Dermis microvascular lymphatic vessel endothelial cell (primary cell): ENCODE results near the gene ACOD1. TPM values are rescaled to one million over a fixed set of nuclear protein-coding genes. Genes with fewer than 3 reads are reported as not detected.
"Not testable (repeated sequence)": the region's sequence is repeated elsewhere in the genome, so short reads cannot be mapped to it uniquely, and the experiment has no call there.

Experiments
- DNase-seq, 2 donors: peaks; one replicate each; pipeline versions ENCODE4 v3.0.0 to v3.0.0-alpha.2; 2010; ENCODE audit warnings: low read depth in 2 of 2
- total RNA-seq: library from RNA; depleted of rRNA; stranded (reverse); fragments of >200 nt; gene quantifications from 2 replicates; pipeline ENCODE4 v1.2.1, GENCODE V29; 2014

Gene ACOD1
- total RNA-seq, 1 donor from 2014 or later = not detected

DNA sequence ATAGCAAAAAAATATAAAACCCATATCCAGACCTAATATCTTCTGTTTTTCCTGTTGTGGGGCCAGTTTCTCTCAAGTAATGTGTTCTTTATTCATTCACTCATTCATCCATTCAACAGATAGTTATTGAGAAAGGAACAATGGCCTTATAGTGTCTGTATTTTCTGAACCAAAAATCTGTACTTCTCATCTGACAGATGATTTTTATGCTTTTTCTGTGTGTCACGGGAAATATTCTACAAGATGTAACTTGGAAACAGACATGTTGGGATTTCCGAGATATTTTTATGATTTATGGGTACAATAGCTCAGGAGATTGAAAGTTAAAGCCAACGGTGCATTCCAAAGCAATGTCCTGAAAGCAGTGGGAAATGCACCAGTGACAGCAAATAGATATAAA is 5.7 kb downstream of the ACOD1 start:
- no peak for DNase-seq

DNA sequence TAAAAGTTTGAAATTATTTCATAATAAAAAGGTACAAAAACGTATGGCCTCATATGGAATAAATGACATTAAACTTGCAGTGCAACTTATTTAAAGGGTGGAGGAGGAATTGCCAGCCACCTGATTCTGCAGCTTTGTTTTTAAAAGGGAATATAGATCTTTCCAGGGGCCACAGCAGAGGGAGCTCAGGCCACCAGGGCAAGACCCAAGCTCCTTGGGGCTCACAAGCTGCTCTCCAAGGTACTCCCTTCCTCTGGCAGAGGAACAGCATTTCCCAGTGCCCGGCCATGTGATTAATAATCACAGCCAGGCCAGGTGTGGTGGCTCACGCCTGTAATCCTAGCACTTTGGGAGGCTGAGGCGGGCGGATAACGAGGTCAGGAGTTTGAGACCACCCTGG is 6.2 kb downstream of the ACOD1 start:
- DNase-seq = no peak

DNA sequence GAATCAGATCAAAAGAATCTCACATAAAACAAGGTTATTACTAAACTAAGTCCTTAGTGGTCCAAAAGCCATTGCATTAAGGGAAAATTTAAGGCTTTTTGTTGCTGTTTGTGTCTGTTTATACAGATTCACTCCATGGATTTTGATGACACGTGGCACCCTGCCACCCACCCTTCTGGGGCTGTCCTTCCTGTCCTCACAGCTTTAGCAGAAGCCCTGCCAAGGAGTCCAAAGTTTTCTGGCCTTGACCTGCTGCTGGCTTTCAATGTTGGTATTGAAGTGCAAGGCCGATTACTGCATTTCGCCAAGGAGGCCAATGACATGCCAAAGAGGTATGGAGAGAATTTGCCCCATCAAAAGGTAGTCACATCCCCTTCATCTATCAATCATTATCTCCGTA is 6.9 kb downstream of the ACOD1 start:
- no peak for DNase-seq

DNA sequence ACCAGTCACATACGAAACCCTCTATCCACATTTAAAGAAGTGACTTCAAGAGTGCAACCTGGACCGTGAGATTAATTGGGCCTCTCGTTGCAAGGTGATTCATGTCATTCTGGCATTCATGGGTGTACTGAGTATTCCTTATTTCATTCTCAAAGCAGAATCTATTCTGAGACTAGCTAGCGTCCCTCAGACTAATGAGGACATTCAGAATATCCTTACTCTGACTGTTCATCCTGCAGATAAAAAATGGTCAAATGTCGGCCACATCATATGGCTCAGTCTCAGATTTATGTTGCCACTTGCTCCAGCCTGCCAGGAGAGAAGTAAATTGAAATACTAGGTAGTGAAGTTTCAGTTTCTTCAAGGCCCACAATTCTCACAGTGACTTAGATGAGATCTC is 7.3 kb downstream of the ACOD1 start:
- DNase-seq = no peak

DNA sequence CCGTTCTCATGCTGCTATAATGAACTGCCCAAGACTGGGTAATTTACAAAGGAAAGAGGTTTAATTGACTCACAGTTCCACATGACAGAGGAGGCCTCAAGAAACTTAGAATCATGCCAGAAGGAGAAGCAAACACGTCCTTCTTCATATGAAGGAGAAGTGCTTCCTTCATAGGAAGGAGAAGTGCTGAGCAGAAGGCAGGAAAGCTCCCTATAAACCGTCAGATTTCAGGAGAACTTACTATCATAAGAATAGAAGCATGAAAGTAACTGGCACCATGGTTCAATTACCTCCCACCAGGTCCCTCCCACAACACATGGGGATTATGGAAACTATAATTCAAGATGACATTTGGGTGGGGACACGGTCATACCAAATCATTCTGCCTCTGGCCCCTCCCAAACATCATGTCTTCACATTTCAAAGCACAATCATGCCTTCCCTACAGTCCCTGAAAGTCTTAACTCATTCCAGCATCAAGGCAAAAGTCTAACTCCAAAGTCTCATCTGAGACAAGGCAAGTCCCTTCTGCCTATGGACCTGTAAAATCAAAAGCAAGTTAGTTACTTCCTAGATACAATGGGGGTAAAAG is 10.6 kb downstream of the ACOD1 start:
- DNase-seq = no peak

DNA sequence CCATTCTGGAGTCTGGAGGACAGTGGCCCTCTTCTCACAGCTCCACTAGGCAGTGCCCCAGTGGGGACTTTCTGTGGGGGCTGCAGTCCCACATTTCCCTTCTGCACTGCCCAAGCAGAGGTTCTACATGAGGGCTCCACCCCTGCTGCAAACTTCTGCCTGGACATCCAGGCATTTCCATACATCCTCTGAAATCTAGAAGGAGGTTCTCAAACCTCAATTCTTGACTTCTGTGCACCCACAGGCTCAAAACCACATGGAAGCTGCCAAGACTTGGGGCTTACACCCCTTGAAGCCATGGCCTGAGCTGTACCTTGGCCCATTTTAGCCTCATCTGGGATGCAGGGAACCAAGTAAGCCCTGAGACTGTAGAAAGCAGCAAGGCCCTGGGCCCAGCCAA is 11.4 kb downstream of the ACOD1 start:
- DNase-seq = not testable (repeated sequence)

DNA sequence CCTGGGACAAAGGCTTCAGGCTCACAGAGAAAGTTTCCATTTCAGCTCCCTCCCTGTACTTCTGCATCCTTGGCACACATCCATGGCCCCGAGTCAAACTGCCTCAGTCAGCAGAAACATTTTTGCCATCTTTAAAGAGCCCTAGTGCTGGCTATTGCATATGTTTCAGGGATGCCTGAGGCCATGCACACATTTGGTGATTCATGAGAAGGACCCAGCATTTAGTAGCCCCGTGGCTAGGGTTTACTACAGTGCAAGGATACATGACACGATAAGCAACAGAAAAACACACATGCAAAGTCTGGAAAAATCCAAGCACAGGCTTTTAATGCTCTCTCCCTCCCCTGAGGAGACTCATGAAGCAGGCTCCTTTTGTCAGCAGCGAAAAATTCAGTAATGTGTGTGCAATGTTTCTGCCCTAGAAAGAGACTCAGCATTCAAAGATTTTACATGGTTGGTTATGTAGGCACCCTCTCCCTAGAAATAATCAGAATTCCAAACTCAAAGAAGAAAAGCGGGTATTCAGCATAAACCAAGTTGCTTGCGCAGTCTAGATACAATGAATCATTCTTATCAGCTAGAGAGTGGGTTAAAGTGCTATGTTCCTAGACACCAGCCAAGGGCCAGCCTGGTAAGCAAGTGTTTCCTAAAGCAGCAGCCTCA is 17.6 kb downstream of the ACOD1 start:
- DNase-seq = peak; percentile 29 to 40

DNA sequence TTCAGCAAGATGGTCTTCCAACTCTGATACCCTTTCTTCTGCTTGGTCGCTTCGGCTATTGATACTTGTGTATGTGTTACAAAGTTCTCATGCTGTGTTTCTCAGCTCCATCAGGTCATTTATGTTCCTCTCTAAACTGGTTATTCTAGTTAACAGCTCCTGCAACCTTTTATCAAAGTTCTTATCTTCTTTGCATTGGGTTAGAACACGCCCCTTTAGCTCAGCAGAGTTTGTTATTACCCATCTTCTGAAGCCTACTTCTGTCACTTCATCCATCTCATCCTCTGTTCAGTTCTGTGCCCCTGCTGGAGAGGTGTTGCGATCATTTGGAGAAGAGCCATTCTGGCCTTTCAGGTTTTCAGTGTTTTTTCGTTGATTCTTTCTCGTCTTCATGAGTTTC is 18.7 kb downstream of the ACOD1 start:
- DNase-seq = no peak

DNA sequence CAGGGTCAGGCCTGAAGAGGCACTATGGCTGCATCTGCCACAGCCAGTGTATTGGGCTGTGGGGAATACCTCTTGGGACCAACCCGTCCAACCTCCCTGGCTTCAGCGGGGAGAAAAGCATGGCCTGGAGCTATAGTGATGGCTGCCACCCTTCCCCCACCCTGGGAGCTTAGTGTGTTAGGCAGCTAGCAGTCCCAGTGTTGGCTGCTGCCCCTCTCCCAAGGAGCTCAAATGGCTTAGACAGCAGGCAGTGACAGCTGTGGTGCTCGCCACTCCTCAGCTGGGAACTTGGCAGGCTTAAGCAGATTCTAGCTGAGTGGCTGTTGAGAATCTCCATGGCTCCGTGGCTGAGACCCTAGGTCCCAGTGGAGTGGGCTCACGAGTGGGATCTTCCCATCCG is 19.7 kb downstream of the ACOD1 start:
- DNase-seq = no peak

DNA sequence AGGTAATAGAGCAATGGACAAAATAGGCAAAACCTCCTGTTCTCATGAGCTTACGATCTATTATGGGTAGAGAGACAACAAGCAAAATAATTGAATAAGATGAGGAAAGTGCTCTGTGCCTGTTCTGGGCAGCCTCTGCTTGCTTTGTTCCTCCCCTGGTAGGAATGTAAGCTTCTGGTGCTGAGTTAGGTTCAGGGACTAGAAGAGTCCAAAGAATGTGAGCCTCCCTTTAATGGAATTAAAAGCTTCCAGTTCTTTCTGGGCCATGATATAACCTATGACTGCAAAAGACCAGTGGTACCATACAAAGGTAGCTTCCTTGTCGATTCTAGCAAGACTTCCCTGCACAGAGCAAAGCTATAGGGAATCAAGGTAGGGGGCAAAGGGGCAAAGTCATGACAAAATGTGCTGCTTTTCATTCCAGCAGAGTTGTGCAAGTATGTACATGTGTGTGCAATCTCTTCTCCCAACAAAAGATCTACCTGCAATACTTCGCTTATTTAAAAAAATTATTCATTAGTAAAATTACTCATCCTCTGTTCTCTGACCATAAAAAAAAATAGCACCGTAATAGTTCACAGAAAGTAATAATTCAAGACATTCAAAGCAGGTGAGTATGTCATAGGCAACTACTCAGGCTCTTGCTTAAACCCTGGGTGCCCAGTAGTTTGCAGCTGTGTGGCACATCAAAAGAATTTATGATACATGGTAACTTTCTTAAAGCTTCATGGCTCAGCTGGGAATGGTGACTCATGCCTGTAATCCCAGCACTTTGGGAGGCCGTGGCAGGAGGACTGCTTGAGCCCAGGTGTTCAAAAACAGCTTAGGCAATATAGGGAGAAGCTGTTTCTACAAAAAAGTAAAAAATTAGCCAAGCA is 21.4 kb downstream of the ACOD1 start:
- DNase-seq = no peak

DNA sequence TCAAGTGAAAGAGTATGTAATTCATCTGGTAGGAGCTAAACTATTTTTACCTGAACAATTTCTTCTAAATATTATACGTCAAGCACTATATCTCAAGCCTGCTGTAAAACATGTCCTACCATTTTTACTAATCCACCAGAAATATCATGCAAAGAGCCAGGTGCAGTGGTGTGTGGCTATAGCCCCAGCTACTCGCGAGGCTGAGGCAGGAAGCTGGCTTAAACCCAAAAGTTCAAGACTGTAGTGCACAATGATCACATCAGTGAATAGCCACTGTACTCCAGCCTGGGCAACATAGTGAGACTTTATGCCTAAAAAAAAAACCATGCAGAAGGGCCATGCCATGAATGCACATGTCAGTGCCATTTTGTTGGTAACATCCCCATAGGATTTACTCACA is 22.9 kb downstream of the ACOD1 start:
- DNase-seq = no peak

DNA sequence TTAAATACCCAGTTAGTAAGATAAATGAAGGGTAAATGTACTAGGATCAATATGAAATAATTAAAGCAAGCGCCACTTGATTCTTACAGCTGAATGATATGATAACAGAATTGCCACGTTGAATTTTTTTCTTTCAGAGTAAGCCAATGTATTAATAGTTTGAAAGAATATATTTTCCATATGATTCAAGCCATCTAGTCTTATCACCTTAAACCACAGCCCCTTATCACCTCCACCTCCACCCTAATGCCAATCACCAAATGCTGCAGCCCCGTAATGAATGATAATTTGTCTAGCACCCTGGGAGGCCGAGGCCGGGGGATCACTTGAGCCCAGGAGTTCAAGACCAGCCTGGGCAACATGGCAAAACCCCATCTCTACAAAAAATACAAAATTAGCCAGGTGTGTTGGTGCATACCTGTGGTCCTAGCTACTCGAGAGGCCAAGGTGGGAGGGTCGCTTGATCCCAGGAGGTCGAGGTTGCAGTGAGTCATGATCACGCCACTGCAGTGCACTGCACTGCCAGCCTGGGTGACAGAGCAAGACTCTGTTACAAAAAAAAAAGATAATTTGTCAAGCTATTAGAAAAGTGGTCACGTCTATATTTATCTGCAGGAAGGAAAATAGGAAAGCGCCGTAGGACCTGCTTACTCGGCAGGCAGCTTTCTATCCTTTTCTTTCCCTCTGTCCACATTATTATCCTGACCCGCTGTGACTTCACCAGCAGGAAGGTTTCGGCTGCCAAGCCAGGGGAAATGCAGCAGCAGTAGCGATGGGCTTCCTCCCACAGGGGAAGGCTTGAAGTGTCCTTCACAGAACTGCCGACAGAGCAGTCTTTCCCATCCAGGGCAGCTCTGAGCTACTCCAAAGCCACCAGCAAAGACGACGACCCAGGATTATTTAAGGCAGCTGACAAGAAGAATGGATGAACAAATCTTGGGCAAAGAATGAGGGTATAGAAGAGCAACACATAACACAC is 23.8 kb downstream of the ACOD1 start:
- DNase-seq = peak in 1 of 2 donors; percentile 12

DNA sequence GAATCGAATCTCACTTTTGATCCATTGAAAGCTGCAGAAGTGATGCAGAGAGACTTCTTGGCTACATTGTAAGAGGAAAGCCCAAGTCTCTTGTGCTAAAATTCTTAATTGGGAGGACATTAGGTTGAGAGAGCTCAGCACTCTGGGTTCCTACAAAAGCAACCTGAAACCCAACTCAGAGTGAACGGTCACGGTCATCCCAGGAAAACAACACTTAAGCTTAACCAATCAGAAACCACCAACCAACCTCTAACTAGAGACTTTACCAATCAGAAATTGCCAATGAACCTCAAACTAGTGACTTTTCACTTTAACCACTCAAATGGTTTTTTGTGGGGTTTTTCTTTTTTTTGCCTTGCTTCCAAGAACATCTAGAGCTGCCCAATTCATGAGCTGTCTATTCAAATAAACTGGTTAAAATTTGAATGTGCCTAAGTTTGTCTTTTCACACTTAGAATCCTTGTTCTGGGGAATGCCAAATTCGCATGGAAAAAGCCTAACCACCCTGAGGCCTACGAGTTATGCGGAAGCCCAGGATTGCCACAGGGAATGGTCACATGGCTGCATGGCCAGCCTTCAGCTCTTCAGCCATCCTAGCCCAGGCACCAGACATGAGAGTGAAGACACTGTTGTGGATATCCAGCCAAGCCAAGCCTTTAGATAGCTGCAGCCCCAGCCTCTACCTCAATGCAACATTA is 25.8 kb downstream of the ACOD1 start:
- no peak for DNase-seq

DNA sequence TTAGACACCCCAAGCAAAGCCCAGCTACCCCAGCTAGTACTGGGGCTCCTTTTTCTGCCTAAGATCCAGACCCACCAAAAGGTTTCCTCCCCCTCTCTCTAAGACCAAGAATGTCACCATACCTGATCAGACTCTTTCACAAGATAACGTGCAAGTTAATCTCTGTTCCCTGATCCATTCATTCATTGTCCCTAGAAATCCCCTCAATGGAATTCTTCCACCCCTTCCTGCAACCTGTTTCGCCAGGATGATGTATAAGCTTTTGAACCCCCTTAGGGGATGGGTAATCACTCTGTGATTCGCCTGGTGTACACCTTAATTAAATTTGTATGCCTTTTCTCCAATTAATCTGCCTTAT is 26.3 kb downstream of the ACOD1 start:
- DNase-seq = no peak

DNA sequence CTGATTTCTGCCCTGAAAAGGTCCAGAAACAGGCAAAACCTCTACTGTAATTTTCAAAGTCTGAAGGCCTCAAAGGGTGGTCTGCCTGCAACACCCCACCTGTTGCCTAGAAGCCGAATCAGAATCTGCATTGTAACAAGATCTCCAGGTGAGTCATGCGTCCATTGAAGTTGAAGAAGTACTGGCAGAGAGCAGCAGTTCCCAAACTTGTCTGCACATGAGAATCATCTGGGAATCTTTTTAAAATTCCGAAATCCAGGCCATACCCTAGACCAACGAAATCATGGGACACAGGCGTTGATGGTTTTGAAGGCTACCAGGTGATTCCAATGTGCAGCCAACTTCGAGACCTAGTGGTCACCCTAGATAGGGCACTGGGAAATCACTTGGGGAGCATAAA is 27.6 kb downstream of the ACOD1 start:
- no peak for DNase-seq

DNA sequence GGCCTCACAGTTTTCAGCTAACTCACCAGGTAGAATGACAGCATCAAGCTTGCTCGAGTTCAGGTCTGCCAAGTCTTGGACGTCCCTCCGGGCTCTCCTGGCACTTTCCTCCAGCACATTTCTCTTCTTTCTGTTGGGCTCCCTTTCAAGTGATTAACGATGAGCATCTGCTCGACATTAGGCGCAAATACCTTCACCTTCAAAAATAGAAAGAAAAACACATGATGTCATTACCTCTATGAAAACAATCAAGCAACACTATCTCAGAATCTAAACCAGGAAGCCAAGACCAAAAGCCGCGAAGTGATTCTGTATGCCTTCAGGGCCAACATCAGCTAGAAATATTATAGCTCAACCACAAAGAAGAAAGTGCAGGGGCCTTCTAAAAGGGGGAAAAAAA is 28.2 kb downstream of the ACOD1 start:
- no peak for DNase-seq

DNA sequence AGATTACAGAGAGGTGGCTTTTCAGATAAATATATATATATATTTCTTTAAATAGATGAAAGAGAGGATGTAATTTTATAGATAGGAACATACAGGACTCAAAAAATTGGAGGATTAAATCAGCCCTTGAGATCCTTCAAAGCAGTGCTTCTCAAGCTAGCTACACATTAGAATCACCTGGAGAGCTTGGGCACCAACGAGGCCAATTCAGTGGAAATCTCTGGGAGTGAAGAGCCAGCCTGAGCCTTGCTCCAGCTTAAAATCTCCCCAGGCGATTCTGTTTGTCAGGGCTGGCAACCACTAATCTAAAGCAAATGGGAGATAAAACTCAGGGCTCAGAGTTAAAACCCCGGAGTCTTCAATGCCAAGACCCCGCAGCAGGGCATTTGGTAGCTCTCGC is 28.6 kb downstream of the ACOD1 start:
- no peak for DNase-seq

DNA sequence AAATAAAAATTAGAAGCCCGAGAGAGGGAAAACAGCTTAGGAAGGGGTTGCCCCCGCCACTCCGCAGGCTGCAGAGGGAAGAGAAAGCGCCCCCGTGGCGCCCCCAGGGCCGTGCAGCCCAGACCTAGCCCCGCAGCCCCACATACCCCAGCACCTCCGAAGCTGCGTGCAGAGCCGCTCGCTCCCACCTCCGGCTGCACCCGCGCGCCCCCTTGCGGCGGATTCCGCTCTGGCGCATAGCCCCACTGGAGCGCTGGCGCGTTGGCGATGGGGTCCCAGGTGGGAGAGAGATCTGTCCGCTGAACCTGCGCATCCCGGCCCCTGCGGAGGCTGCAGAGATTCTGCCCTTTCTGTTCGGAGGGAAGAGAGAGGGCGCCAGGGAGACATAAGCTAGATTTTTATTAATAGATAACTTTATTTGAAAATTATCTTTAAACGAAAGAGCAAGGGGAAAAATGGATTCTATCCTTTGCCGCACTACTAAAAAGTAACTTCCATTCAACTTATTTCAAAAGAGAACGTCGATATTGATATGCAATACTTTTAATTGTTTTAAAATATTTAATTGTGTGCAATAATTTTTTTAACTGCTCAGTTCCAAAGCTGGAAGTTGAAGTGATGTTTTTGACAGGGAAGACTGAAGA is 31.9 kb downstream of the ACOD1 start:
- peak; percentile 23 to 53 for DNase-seq

DNA sequence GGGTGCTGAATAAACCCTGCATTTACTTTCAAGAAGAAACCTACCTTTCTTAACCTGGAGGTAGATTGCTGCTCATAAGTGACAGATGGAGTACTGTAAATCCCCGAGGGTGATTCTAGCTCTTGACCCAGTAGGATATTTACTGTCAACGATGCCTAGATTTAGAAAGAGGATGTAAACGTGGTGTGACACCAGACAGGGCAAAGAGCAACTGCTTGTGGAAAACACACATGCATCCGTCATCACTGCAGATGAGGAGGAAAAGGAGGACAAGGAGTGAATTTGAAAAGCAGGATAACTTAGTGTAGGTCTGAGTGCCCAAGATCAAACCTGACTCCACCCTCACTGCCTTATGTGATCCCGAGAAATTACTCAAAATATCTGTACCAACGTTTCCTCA is 33.8 kb downstream of the ACOD1 start:
- DNase-seq = no peak

DNA sequence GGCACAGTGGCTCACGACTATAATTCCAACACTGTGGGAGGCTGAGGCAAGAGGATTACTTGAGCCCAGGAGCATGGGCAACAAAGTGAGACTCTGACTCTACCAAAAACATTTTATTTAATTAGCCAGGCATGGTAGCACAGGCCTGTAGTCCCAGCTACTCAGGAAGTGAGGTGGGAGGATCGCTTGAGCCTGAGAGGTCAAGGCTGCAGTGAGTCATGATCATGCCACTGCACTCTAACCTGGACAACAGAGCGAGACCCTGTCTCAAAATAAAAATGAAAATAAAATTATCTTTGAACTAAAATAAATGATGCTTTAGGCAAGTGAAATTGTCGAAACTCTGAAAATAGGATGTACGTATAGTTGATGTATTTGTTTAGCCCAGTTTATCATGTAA is 35.4 kb downstream of the ACOD1 start:
- no peak for DNase-seq

DNA sequence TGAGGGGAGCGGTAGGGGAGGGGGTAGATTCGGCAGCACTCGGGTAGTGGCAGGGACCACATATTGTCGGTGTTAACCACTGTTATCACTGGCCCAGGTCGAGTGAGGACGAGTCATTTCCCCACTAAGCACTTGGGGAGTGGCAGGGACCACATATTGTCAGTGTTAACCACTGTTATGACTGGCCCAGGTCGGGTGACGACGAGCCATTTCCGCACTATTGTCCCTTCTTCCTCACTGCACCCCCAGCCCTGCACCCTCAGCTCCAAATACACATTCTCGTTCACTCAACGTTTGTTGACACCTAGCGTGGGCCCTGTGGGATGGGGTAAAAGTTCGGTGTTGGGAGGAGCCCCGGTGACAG is 43.1 kb downstream of the ACOD1 start:
- peak; percentile 69 to 78 for DNase-seq
